B cell (primary cell): Measurements from ENCODE around the gene HIGD2A. TPM values are rescaled to one million over a fixed set of nuclear protein-coding genes. Genes with fewer than 3 reads are reported as not detected.

Experiments
- ATAC-seq: fragments of 200-7000 bp; cut with Tn5 transposase; one replicate; pipeline ENCODE4 v1.10.0; 2021; ENCODE audit warnings: low read depth, mild to moderate bottlenecking, moderate number of reproducible peaks, moderate library complexity
- CTCF ChIA-PET: fragments of 350-600 bp; sonication (Branson Sonifier 250); formaldehyde crosslinking; loops from one replicate; lab custom pipeline; 2021; ENCODE audit warnings: antibody characterized with exemption, inconsistent platforms; lab: Charles Lee
- POLR2A ChIA-PET: fragments of 350-600 bp; sonication (Branson Sonifier 250); formaldehyde crosslinking; loops from one replicate; lab custom pipeline; 2021; ENCODE audit warnings: antibody characterized with exemption; lab: Charles Lee
- DNase-seq: peaks from one replicate; pipeline ENCODE4 v3.0.0; 2013
- H2AFZ ChIP-seq: 2 replicates; pipeline ENCODE4 v1.6.1; 2012; ENCODE audit warnings: mild to moderate bottlenecking, low read depth, low read length; ENCODE audit not compliant: insufficient read depth, poor library complexity, severe bottlenecking
- H3K27ac ChIP-seq, 2 donors: 1 replicate in 1 of 2; 2 replicates in 1 of 2; pipeline ENCODE4 v1.5.1; 2012 to 2013; ENCODE audit warnings: low read length in 2 of 2, mild to moderate bottlenecking in 2 of 2, moderate library complexity in 1 of 2
- H3K27me3 ChIP-seq, 4 experiments: fragments of 200-600 bp in 1 of 4; sonication (generic) in 1 of 4; replicated peaks in 1 of 4; 1 replicate in 2 of 4; 2 replicates in 2 of 4; pipeline versions ENCODE4 v1.6.1 to v1.7.0; 2013 to 2016; ENCODE audit warnings: low read length in 3 of 4, mild to moderate bottlenecking in 2 of 4, mixed read lengths in 1 of 4, moderate library complexity in 1 of 4; ENCODE audit not compliant: insufficient read depth in 4 of 4, control insufficient read depth in 3 of 4; ENCODE audit errors: control extremely low read depth in 1 of 4
- H3K36me3 ChIP-seq, 2 experiments: replicated peaks in 1 of 2; 1 replicate in 1 of 2; 2 replicates in 1 of 2; pipeline versions ENCODE4 v1.6.1 to v1.7.1; 2013; ENCODE audit warnings: low read length in 1 of 2; ENCODE audit not compliant: insufficient read depth in 2 of 2, control insufficient read depth in 1 of 2; ENCODE audit errors: control extremely low read depth in 1 of 2, extremely low read depth in 1 of 2
- H3K4me1 ChIP-seq, 2 donors: fragments of 200-600 bp in 1 of 2; sonication (generic) in 1 of 2; 1 replicate in 1 of 2; 2 replicates in 1 of 2; pipeline versions ENCODE4 v1.5.1 to v1.6.1; 2013 to 2017; ENCODE audit warnings: low read length in 2 of 2; ENCODE audit not compliant: control insufficient read depth in 2 of 2, insufficient read depth in 2 of 2
- H3K4me2 ChIP-seq: replicated peaks from 2 replicates; pipeline ENCODE3; 2012; ENCODE audit warnings: mild to moderate bottlenecking, low read depth, low read length; ENCODE audit not compliant: poor library complexity, severe bottlenecking
- H3K4me3 ChIP-seq, 5 experiments: fragments of 200-600 bp in 1 of 5; sonication (generic) in 1 of 5; 1 replicate in 3 of 5; 2 replicates in 2 of 5; pipeline versions ENCODE4 v1.5.1 to v1.7.0; 2011 to 2016; ENCODE audit warnings: low read length in 4 of 5, mild to moderate bottlenecking in 4 of 5, low read depth in 2 of 5, control low read depth in 1 of 5, moderate library complexity in 1 of 5; ENCODE audit not compliant: insufficient read depth in 1 of 5; ENCODE audit errors: control extremely low read depth in 1 of 5, extremely low read depth in 1 of 5
- H3K79me2 ChIP-seq: fragments of 200-600 bp; sonication (generic); one replicate; pipeline ENCODE4 v1.6.0; 2016; ENCODE audit warnings: low read length; ENCODE audit not compliant: control insufficient read depth, insufficient read depth
- H3K9ac ChIP-seq: fragments of 200-600 bp; sonication (generic); 2 replicates; pipeline ENCODE4 v1.6.1; 2017; ENCODE audit warnings: mild to moderate bottlenecking, low read length, moderate library complexity
- H3K9me3 ChIP-seq, 3 donors: one replicate each; pipeline versions ENCODE4 v1.6.1 to v1.7.1; 2013; ENCODE audit warnings: low read length in 2 of 3; ENCODE audit not compliant: control insufficient read depth in 2 of 3, insufficient read depth in 1 of 3; ENCODE audit errors: control extremely low read depth in 1 of 3
- H4K20me1 ChIP-seq: 2 replicates; pipeline ENCODE4 v1.6.0; 2012; ENCODE audit warnings: mild to moderate bottlenecking, low read length; ENCODE audit not compliant: insufficient read depth, control insufficient read depth, poor library complexity, severe bottlenecking
- H3K27ac Mint-ChIP-seq: one replicate; pipeline ENCODE4 v1.8.0; 2021; ENCODE audit warnings: mixed read lengths
- H3K27me3 Mint-ChIP-seq: one replicate; pipeline ENCODE4 v1.8.0; 2021; ENCODE audit warnings: mixed read lengths
- H3K4me1 Mint-ChIP-seq: one replicate; pipeline ENCODE4 v1.8.0; 2021; ENCODE audit warnings: mixed read lengths
- H3K4me3 Mint-ChIP-seq: one replicate; pipeline ENCODE4 v1.8.0; 2021; ENCODE audit warnings: mixed read lengths
- H3K9me3 Mint-ChIP-seq: one replicate; pipeline ENCODE4 v1.8.0; 2022; ENCODE audit warnings: mixed read lengths; ENCODE audit not compliant: insufficient read depth
- EZH2 ChIP-seq: IDR thresholded peaks from 2 replicates; pipeline ENCODE4 v1.6.1; 2012; ENCODE audit warnings: borderline replicate concordance, low read depth, mild to moderate bottlenecking, moderate library complexity, low read length; ENCODE audit not compliant: insufficient read depth, poor library complexity, severe bottlenecking
- WGBS: methylation state at CpG from one replicate; pipeline ENCODE4 v1.1.5; 2013; ENCODE audit warnings: missing lambda C conversion rate; ENCODE audit not compliant: insufficient coverage; 5-methylcytosine and 5-hydroxymethylcytosine counted together
- intact Hi-C: fragments of 100-400 bp; cut with micrococcal nuclease; formaldehyde crosslinking; loops from one replicate; pipeline ENCODE4 v1.10.0; 2022
- polyA plus RNA-seq: library from polyadenylated mRNA; depleted of rRNA; stranded (reverse); fragments of >200 nt; gene quantifications from 2 replicates; pipeline ENCODE4 v1.2.3, GENCODE V29; 2012
- total RNA-seq, 2 donors: library from RNA; stranded (reverse); fragments of 120-200 nt in 1 of 2; gene quantifications; 1 replicate in 1 of 2; 2 replicates in 1 of 2; pipeline versions ENCODE4 v1.2.3 to v1.2.4, GENCODE V29; 2013 to 2022
- TF ChIP-seq, protein P1 (sequence below): fragments of 200-600 bp; IDR thresholded peaks from one replicate; pipeline ENCODE4 v1.8.0; 2022; ENCODE audit warnings: antibody characterized with exemption, mild to moderate bottlenecking

The HIGD2A gene
- total and polyA plus RNA-seq, 2 donors (not counting 1 experiment from before 2014, with no cell fraction given): 80.1 to 212 TPM

DNA sequence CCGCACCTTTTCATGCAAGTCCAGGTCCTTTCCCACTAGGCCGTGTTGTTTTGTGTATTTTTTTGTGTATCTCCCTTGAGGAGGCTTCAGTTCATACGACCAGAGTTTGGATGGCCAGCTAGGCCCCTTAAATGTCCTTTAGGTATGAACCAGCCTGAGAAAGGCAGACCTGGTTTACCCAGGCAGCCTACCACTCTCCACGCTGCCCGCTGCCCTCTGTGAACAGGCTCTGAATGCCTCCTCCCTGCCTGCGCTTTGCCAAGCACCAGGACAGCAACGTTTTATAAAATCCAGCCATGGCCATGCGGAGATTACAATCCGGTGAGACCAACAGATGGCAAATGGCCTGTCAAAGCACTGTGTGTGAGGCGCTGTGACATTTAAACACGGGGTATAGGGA, 28.4 kb downstream of the HIGD2A start:
- peaks cover 14 to 19% of the 10 kb centered on the region in 2 donors for H3K4me1 ChIP-seq
- H3K79me2 ChIP-seq: peaks cover 24% of the 10 kb centered on the region
- TF ChIP-seq EZH2: no peak
- TF ChIP-seq, protein P1, sequence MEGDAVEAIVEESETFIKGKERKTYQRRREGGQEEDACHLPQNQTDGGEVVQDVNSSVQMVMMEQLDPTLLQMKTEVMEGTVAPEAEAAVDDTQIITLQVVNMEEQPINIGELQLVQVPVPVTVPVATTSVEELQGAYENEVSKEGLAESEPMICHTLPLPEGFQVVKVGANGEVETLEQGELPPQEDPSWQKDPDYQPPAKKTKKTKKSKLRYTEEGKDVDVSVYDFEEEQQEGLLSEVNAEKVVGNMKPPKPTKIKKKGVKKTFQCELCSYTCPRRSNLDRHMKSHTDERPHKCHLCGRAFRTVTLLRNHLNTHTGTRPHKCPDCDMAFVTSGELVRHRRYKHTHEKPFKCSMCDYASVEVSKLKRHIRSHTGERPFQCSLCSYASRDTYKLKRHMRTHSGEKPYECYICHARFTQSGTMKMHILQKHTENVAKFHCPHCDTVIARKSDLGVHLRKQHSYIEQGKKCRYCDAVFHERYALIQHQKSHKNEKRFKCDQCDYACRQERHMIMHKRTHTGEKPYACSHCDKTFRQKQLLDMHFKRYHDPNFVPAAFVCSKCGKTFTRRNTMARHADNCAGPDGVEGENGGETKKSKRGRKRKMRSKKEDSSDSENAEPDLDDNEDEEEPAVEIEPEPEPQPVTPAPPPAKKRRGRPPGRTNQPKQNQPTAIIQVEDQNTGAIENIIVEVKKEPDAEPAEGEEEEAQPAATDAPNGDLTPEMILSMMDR: no peak
- no peaks in the 10 kb centered on the region for H4K20me1 ChIP-seq
- H3K4me1 Mint-ChIP-seq: peaks cover 21% of the 10 kb centered on the region
- ATAC-seq (no peak), DNase-seq (no peak)
- peak overlapping the region; percentile 92 for H2AFZ ChIP-seq
- H3K36me3 ChIP-seq: no peaks in the 10 kb centered on the region
- peak overlapping the region; percentile 83 for H3K4me3 Mint-ChIP-seq
- ChIA-PET CTCF (interaction anchor here (0.6 to 3.6 kb wide), 25 partner anchors 10 to 243 kb away, joined by 3 to 33 read pairs (median 5); partner anchors contain the start of genes FAF2, KIAA1191, RNF44 and SNCB), POLR2A (interaction anchor here (1.0 to 1.9 kb wide), 4 partner anchors 28 to 121 kb away, joined by 3 to 7 read pairs (median 6); partner anchors contain the start of genes HIGD2A, NOP16 and RNF44)
- H3K27me3 Mint-ChIP-seq: peaks cover 6% of the 10 kb centered on the region
- 88% methylated on average over 11 of the region's 11 CpGs for WGBS
- no peaks in the 10 kb centered on the region for H3K9me3 Mint-ChIP-seq
- H3K9ac ChIP-seq: peak overlapping the region; percentile 45
- peak overlapping the region; percentile 77 for H3K27ac Mint-ChIP-seq
- no peak overlapping the region for H3K27ac ChIP-seq
- no peaks in the 10 kb centered on the region for H3K27me3 ChIP-seq
- H3K4me2 ChIP-seq: peak overlapping the region; percentile 98
- H3K4me3 ChIP-seq: peak overlapping the region in 4 of 5 experiments; percentile 28 to 86 (median 40)
- H3K9me3 ChIP-seq: no peaks in the 10 kb centered on the region
- intact Hi-C loops: loop anchor here (1.0 to 5.0 kb wide), 10 partner anchors 29 to 230 kb away; partner anchors contain the start of genes FAF2, HIGD2A, KIAA1191 and NOP16

GRCh38 chr5:176418251-176418650, 29.7 kb downstream of the HIGD2A start:
- Mint-ChIP-seq H3K4me3 (no peak overlapping the region), H3K27ac (no peak overlapping the region), H3K27me3 (peaks cover 14% of the 10 kb centered on the region), H3K4me1 (peaks cover 21% of the 10 kb centered on the region), H3K9me3 (no peaks in the 10 kb centered on the region)
- H3K4me3 ChIP-seq: no peak overlapping the region
- H2AFZ ChIP-seq: no peak overlapping the region
- no peak overlapping the region for H3K9ac ChIP-seq
- H3K27ac ChIP-seq: no peak overlapping the region
- ChIA-PET CTCF (interaction anchor here (0.5 to 3.6 kb wide), 8 partner anchors 10 to 186 kb away, joined by 3 to 29 read pairs (median 10); partner anchors contain the start of gene FAF2), POLR2A (no interaction called here)
- no peaks in the 10 kb centered on the region for H3K36me3 ChIP-seq
- H3K27me3 ChIP-seq: no peaks in the 10 kb centered on the region
- H4K20me1 ChIP-seq: no peaks in the 10 kb centered on the region
- H3K4me2 ChIP-seq: no peak overlapping the region
- no peaks in the 10 kb centered on the region for H3K9me3 ChIP-seq
- WGBS: 97% methylated on average over 6 of the region's 9 CpGs
- no peak for DNase-seq
- TF ChIP-seq EZH2: no peak
- TF ChIP-seq, protein P1: no peak
- peaks cover 14 to 19% of the 10 kb centered on the region in 2 donors for H3K4me1 ChIP-seq
- ATAC-seq: no peak
- intact Hi-C loops: loop anchor here (5.0 kb wide), 1 partner anchor 56 kb away; the partner anchor contains the start of gene KIAA1191
- H3K79me2 ChIP-seq: peaks cover 24% of the 10 kb centered on the region
